ENCODE data around the gene DLG1.
"Not testable (repeated sequence)": the region's sequence is repeated elsewhere in the genome, so short reads cannot be mapped to it uniquely, and the experiment has no call there.

Gene DLG1

GRCh38 chr3:197205265-197205664 lies 93.1 kb downstream of the DLG1 start:
- DNase-seq: no peak

GRCh38 chr3:197204736-197205135 lies 93.7 kb downstream of the DLG1 start:
- no peak for DNase-seq

- no peak for DNase-seq
These were observed 94.7 kb downstream of the DLG1 start for GRCh38 chr3:197203714-197204146.

GRCh38 chr3:197202694-197203093 lies 95.7 kb downstream of the DLG1 start:
- no peak for DNase-seq

GRCh38 chr3:197201791-197202452 lies 96.5 kb downstream of the DLG1 start:
- no peak for DNase-seq

- not testable (repeated sequence) for DNase-seq
These were observed 97.6 kb downstream of the DLG1 start for GRCh38 chr3:197200856-197201255.

- no peak for DNase-seq
These were observed 101.1 kb downstream of the DLG1 start for GRCh38 chr3:197197334-197197733.

- DNase-seq: no peak
These were observed 102.2 kb downstream of the DLG1 start for GRCh38 chr3:197196192-197196591.

- DNase-seq: no peak
These were observed 103.1 kb downstream of the DLG1 start for GRCh38 chr3:197195326-197195725.

- DNase-seq: not testable (repeated sequence)
These were observed 104.7 kb downstream of the DLG1 start for GRCh38 chr3:197193759-197194158.

GRCh38 chr3:197191897-197192296 lies 106.5 kb downstream of the DLG1 start:
- no peak for DNase-seq

- DNase-seq: no peak
These were observed 108.8 kb downstream of the DLG1 start for GRCh38 chr3:197189623-197190022.

GRCh38 chr3:197188963-197189362 lies 109.4 kb downstream of the DLG1 start:
- DNase-seq: no peak

- no peak for DNase-seq
These were observed 111.4 kb downstream of the DLG1 start for GRCh38 chr3:197186887-197187588.

- DNase-seq: no peak
These were observed 114.8 kb downstream of the DLG1 start for GRCh38 chr3:197183582-197183981.

GRCh38 chr3:197181741-197182140 lies 116.7 kb downstream of the DLG1 start:
- no peak for DNase-seq

GRCh38 chr3:197178998-197179397 lies 119.4 kb downstream of the DLG1 start:
- DNase-seq: no peak

- no peak for DNase-seq
These were observed 122.9 kb downstream of the DLG1 start for GRCh38 chr3:197175503-197175902.

GRCh38 chr3:197174927-197175326 lies 123.5 kb downstream of the DLG1 start:
- DNase-seq: no peak

- DNase-seq: no peak
These were observed 124.8 kb downstream of the DLG1 start for GRCh38 chr3:197173620-197174019.

- DNase-seq: no peak
These were observed 126.8 kb downstream of the DLG1 start for GRCh38 chr3:197171481-197172067.

GRCh38 chr3:197169028-197169427 lies 129.4 kb downstream of the DLG1 start:
- DNase-seq: no peak

- no peak for DNase-seq
These were observed 129.8 kb downstream of the DLG1 start for GRCh38 chr3:197168606-197169005.

GRCh38 chr3:197168063-197168462 lies 130.3 kb downstream of the DLG1 start:
- DNase-seq: no peak

All from activated CD4-positive, alpha-beta T cell treated with anti-CD3 and anti-CD28 coated beads, Interleukin-2, amount 50 U/mL, for 1 hour (primary cell).